ENCODE measurements around the gene ASB2.

DNA sequence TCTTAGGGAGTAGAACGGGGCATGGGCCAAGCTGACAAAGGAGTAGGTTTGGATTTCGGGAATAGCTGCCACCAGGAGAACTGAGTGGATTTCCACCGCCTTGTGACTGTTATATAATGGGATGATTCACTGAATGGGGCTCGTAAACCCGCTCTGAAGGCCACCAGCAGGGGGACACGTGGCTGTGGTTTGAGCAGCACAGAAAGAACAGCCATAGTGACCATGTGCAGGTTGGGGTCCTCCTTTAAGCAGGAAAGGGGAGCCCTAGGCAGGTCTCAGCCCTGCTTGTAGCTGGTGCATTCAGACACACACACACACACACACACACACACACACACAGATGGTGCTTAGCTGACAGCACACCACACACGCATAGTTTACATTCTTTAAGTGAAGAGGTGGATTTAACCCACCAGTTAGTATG is 8.6 kb upstream of the ASB2 start:
- TF ChIP-seq, protein P1, sequence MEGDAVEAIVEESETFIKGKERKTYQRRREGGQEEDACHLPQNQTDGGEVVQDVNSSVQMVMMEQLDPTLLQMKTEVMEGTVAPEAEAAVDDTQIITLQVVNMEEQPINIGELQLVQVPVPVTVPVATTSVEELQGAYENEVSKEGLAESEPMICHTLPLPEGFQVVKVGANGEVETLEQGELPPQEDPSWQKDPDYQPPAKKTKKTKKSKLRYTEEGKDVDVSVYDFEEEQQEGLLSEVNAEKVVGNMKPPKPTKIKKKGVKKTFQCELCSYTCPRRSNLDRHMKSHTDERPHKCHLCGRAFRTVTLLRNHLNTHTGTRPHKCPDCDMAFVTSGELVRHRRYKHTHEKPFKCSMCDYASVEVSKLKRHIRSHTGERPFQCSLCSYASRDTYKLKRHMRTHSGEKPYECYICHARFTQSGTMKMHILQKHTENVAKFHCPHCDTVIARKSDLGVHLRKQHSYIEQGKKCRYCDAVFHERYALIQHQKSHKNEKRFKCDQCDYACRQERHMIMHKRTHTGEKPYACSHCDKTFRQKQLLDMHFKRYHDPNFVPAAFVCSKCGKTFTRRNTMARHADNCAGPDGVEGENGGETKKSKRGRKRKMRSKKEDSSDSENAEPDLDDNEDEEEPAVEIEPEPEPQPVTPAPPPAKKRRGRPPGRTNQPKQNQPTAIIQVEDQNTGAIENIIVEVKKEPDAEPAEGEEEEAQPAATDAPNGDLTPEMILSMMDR (IDR thresholded peaks at IDR 0.05; ENCODE audit: low read depth, low read length, poor library complexity, severe bottlenecking): peak; percentile 45
- no peak for TF ChIP-seq EZH2phosphoT487 (IDR thresholded peaks at IDR 0.05; ENCODE audit: borderline replicate concordance, low read length)

Data from DOHH2 (cell line).